SU-DHL-6 (cell line): ENCODE measurements around the gene GPR50.

Experiments used
- H2AFZ ChIP-seq: fragments of 200-600 bp; sonication (generic); 2 replicates; pipeline ENCODE4 v1.6.1; 2014; ENCODE audit warnings: low read depth, mild to moderate bottlenecking, moderate library complexity, mixed read lengths, antibody characterized with exemption, low read length; ENCODE audit not compliant: severe bottlenecking
- H3F3A ChIP-seq: fragments of 200-600 bp; shearing (Covaris generic); 2 replicates; pipeline ENCODE4 v1.6.0; 2016; ENCODE audit warnings: antibody characterized with exemption, mild to moderate bottlenecking; ENCODE audit not compliant: insufficient read depth
- H3K27ac ChIP-seq: fragments of 200-600 bp; sonication (generic); 2 replicates; pipeline ENCODE4 v1.5.1; 2016; ENCODE audit warnings: low read depth, mild to moderate bottlenecking, low read length, moderate library complexity, mixed read lengths
- H3K27me3 ChIP-seq: fragments of 200-600 bp; sonication (generic), shearing (Covaris generic); 2 replicates; pipeline ENCODE4 v1.6.0; 2014; ENCODE audit warnings: mild to moderate bottlenecking, low read length
- H3K36me3 ChIP-seq: fragments of 200-600 bp; sonication (generic); 2 replicates; pipeline ENCODE4 v1.6.1; 2014; ENCODE audit warnings: mild to moderate bottlenecking, low read length, mixed read lengths
- H3K4me2 ChIP-seq: fragments of 300-600, 200-600 bp; shearing (Covaris generic), sonication (generic); 2 replicates; pipeline ENCODE4 v1.6.0; 2014; ENCODE audit warnings: low read length, low read depth, mild to moderate bottlenecking; ENCODE audit not compliant: poor library complexity, severe bottlenecking
- H3K4me3 ChIP-seq: fragments of 200-600 bp; sonication (generic); 2 replicates; pipeline ENCODE4 v1.5.1; 2014; ENCODE audit warnings: antibody characterized with exemption, low read length, mild to moderate bottlenecking, mixed read lengths; ENCODE audit not compliant: insufficient read depth, poor library complexity, severe bottlenecking
- H3K79me2 ChIP-seq: fragments of 200-600 bp; sonication (generic); 2 replicates; pipeline ENCODE4 v1.6.1; 2014; ENCODE audit warnings: mild to moderate bottlenecking, low read length, moderate library complexity; ENCODE audit not compliant: insufficient read depth
- H3K9ac ChIP-seq: fragments of 200-600 bp; sonication (generic); 2 replicates; pipeline ENCODE4 v1.7.0; 2014; ENCODE audit warnings: mild to moderate bottlenecking, low read length
- H3K9me2 ChIP-seq: fragments of 200-600 bp; sonication (generic); replicated peaks from 2 replicates; pipeline ENCODE4 v1.6.1; 2014; ENCODE audit warnings: low read length; ENCODE audit not compliant: insufficient read depth
- H3K9me3 ChIP-seq: fragments of 200-600 bp; sonication (generic); 2 replicates; pipeline ENCODE4 v1.6.1; 2014; ENCODE audit warnings: low read length, mixed read lengths; ENCODE audit not compliant: insufficient read depth
- H4K20me1 ChIP-seq: fragments of 200-600 bp; sonication (generic); 2 replicates; pipeline ENCODE4 v1.6.1; 2014; ENCODE audit warnings: low read depth, mild to moderate bottlenecking, antibody characterized with exemption, low read length, moderate library complexity, mixed read lengths
- CTCF ChIP-seq: fragments of 200-600 bp; sonication (generic); IDR thresholded peaks from one replicate; pipeline ENCODE4 v1.5.1; 2017; ENCODE audit warnings: antibody characterized with exemption, mild to moderate bottlenecking, low read length, moderate library complexity; ENCODE audit not compliant: insufficient read depth, poor library complexity, severe bottlenecking
- EZH2phosphoT487 ChIP-seq: fragments of 200-600 bp; sonication (generic), shearing (Covaris generic); conservative IDR thresholded peaks from 2 replicates; pipeline ENCODE4 v1.6.1; 2018; ENCODE audit warnings: mild to moderate bottlenecking, antibody characterized with exemption, low read length, moderate library complexity, mixed read lengths

Gene GPR50

GRCh38 chrX:151153086-151153485 is 23.3 kb upstream of the GPR50 start:
- Histone ChIP-seq H4K20me1 (no peaks in the 10 kb centered on the region), H3K9me3 (no peaks in the 10 kb centered on the region), H3K4me2 (no peak overlapping the region), H3K9me2 (no peaks in the 10 kb centered on the region), H3K36me3 (no peaks in the 10 kb centered on the region), H3F3A (no peaks in the 10 kb centered on the region), H3K27me3 (no peaks in the 10 kb centered on the region), H3K9ac (no peak overlapping the region), H3K79me2 (no peaks in the 10 kb centered on the region), H2AFZ (no peak overlapping the region), H3K4me3 (no peak overlapping the region), H3K27ac (no peak overlapping the region)
- no peak for TF ChIP-seq EZH2phosphoT487
- TF ChIP-seq CTCF: no peak

GRCh38 chrX:151153667-151154066 is 22.7 kb upstream of the GPR50 start:
- no peaks in the 10 kb centered on the region for H3K36me3 ChIP-seq
- H2AFZ ChIP-seq: no peak overlapping the region
- no peaks in the 10 kb centered on the region for H3K27me3 ChIP-seq
- H3K9me3 ChIP-seq: no peaks in the 10 kb centered on the region
- H4K20me1 ChIP-seq: no peaks in the 10 kb centered on the region
- no peak overlapping the region for H3K9ac ChIP-seq
- H3K9me2 ChIP-seq: no peaks in the 10 kb centered on the region
- H3K4me2 ChIP-seq: no peak overlapping the region
- no peaks in the 10 kb centered on the region for H3K79me2 ChIP-seq
- H3F3A ChIP-seq: no peaks in the 10 kb centered on the region
- TF ChIP-seq CTCF: no peak
- TF ChIP-seq EZH2phosphoT487: no peak
- no peak overlapping the region for H3K27ac ChIP-seq
- no peak overlapping the region for H3K4me3 ChIP-seq

- Histone ChIP-seq H3K79me2 (no peaks in the 10 kb centered on the region), H3K9me3 (no peaks in the 10 kb centered on the region), H3K27me3 (no peaks in the 10 kb centered on the region)
Observed at GRCh38 chrX:151155234-151155633, 21.1 kb upstream of the GPR50 start.

More at GRCh38 chrX:151155234-151155633, 21.1 kb upstream of the GPR50 start:
- no peak overlapping the region for H3K4me3 ChIP-seq
- no peak overlapping the region for H2AFZ ChIP-seq
- no peaks in the 10 kb centered on the region for H3F3A ChIP-seq
- H3K4me2 ChIP-seq: no peak overlapping the region
- no peak for TF ChIP-seq EZH2phosphoT487
- no peak for TF ChIP-seq CTCF
- no peaks in the 10 kb centered on the region for H4K20me1 ChIP-seq
- no peak overlapping the region for H3K27ac ChIP-seq
- no peaks in the 10 kb centered on the region for H3K9me2 ChIP-seq
- no peaks in the 10 kb centered on the region for H3K36me3 ChIP-seq
- no peak overlapping the region for H3K9ac ChIP-seq
